Upper lobe of right lung (tissue), 1 donor: ENCODE data around the gene MBOAT2. TPM values are rescaled to one million over a fixed set of nuclear protein-coding genes. Genes with fewer than 3 reads are reported as not detected.
A peak's percentile ranks its signal among the peaks of the same experiment; 100 is the strongest.
"Not testable (repeated sequence)": the region's sequence is repeated elsewhere in the genome, so short reads cannot be mapped to it uniquely, and the experiment has no call there.

ENCODE experiments used
- ATAC-seq: fragments of 200-7000 bp; cut with Tn5 transposase; one replicate; pipeline ENCODE4 v1.9.1; 2020; ENCODE audit warnings: mild to moderate bottlenecking, moderate library complexity
- DNase-seq: peaks from one replicate; pipeline ENCODE4 v3.0.0-alpha.2; 2020
- H3K27ac ChIP-seq: fragments of 200-600 bp; one replicate; pipeline ENCODE4 v1.8.0; 2022
- H3K27me3 ChIP-seq: fragments of 200-600 bp; one replicate; pipeline ENCODE4 v1.8.0; 2022; ENCODE audit warnings: mild to moderate bottlenecking
- H3K36me3 ChIP-seq: fragments of 200-600 bp; one replicate; pipeline ENCODE4 v1.8.0; 2022
- H3K4me1 ChIP-seq: fragments of 200-600 bp; one replicate; pipeline ENCODE4 v1.8.0; 2022
- H3K4me3 ChIP-seq: fragments of 200-600 bp; one replicate; pipeline ENCODE4 v1.8.0; 2022; ENCODE audit warnings: mild to moderate bottlenecking
- H3K9me3 ChIP-seq: fragments of 200-600 bp; one replicate; pipeline ENCODE4 v1.8.0; 2022
- intact Hi-C: fragments of 100-400 bp; cut with DNase I; formaldehyde crosslinking; loops from one replicate; pipeline ENCODE4 v1.11.0; 2022
- long read RNA-seq: library from polyadenylated mRNA; unstranded; transcript quantifications from one replicate; pipeline ENCODE4 v2.0.0, GENCODE V29; 2021
- total RNA-seq: library from RNA; stranded (reverse); fragmentation: NEBNext Ultra II Directional; extraction: Animal tissue kit (Norgen Biotek cat#: 25700); gene quantifications from one replicate; pipeline ENCODE4 v1.2.1, GENCODE V29; 2021
- TF ChIP-seq, protein P1 (sequence below): fragments of 200-600 bp; IDR thresholded peaks from one replicate; pipeline ENCODE4 v1.8.0; 2022; ENCODE audit warnings: antibody characterized with exemption
- donor health status: DM: no; HTN: yes; CAD: no; lungs with severe emphysema.

Gene MBOAT2, protein sequence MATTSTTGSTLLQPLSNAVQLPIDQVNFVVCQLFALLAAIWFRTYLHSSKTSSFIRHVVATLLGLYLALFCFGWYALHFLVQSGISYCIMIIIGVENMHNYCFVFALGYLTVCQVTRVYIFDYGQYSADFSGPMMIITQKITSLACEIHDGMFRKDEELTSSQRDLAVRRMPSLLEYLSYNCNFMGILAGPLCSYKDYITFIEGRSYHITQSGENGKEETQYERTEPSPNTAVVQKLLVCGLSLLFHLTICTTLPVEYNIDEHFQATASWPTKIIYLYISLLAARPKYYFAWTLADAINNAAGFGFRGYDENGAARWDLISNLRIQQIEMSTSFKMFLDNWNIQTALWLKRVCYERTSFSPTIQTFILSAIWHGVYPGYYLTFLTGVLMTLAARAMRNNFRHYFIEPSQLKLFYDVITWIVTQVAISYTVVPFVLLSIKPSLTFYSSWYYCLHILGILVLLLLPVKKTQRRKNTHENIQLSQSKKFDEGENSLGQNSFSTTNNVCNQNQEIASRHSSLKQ
- 31.4 TPM for total RNA-seq
- long read RNA-seq, full-length matches to known transcripts: 36 of 64 reads
- long read RNA-seq, partial matches to known transcripts: 2 of 64 reads
- long read RNA-seq, other reads (novel, unspliced or antisense): 26 of 64 reads

DNA sequence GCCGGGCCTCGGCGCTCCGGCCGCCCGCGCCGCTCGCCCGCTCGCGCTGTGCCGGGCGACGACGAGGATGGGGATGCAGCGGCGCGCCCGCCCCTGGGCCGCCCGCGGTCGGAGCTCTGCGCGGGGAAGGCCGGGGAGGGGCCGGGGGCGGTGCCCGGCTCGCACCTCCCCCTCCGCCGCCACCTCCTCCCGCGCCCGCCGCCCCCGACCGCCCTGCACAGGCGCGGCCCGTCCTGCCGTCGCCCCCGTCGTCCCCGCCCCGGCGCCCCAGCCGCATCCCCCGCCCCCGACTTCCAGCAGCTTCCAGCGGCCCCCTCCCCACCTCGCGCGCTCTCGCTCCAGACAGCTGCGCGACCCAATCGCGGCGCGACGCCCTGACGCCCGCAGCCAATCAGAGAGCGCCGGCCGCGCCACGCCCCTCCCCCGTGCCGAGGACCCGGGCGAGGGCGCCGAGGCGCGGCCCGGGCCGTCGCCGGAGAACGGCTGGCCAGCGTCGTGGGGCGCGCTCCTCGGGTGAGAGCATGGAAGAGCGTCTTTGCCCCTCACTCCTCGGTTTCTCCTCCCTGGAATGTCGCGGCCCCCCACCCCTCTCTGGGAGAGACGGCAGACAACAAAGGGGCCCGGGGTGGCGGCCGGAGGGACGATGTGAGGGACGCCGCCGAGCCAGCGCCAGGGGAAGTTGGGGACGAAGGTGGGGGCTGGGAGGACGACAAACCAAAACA lies at the start of gene MBOAT2:
Gene MBOAT2 (minus strand): TSS at position 69 of the 722 bp plus-strand sequence. CDS start 70 bp downstream, outside the sequence.
- intact Hi-C loops: no loop called here

DNA sequence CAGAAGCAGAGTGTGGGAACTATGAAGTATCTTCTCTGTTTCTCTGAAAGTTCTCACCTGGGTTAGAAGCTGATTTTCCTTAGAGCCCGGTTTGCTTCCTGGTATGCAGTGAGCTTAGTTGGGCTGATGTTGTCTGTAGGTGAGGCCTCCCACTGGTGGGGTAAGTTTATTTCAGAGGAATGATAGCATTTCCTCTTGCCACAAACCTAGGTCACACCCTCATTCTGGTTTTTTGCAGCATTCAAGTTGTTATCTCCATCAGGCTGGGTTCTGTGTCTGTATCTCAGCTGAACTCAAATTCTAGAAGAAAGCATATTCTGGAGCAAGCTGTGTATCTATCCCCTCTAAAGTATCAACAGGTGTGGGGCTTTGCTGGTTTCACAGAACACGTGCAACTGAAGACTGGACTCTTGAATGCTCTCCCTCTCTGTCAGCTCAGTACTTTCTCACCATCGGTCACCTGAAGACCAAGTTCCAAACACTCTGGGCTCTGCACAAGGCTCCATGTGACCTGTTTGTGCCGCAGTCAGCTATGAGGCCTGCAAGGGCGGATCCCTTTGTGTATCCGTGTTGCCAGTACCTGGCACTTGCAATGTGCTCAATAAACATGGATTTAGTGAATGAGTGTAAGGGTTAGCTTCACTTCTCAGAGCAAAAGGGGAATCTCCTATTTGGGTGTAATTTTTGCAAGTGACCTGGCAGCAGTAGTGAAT lies 49.5 kb upstream of the MBOAT2 start:
- no peak for DNase-seq
- Histone ChIP-seq H3K4me3 (no peak overlapping the region), H3K27ac (no peak overlapping the region), H3K9me3 (no peaks in the 10 kb centered on the region), H3K36me3 (no peaks in the 10 kb centered on the region), H3K27me3 (no peaks in the 10 kb centered on the region), H3K4me1 (no peaks in the 10 kb centered on the region)
- TF ChIP-seq, protein P1, sequence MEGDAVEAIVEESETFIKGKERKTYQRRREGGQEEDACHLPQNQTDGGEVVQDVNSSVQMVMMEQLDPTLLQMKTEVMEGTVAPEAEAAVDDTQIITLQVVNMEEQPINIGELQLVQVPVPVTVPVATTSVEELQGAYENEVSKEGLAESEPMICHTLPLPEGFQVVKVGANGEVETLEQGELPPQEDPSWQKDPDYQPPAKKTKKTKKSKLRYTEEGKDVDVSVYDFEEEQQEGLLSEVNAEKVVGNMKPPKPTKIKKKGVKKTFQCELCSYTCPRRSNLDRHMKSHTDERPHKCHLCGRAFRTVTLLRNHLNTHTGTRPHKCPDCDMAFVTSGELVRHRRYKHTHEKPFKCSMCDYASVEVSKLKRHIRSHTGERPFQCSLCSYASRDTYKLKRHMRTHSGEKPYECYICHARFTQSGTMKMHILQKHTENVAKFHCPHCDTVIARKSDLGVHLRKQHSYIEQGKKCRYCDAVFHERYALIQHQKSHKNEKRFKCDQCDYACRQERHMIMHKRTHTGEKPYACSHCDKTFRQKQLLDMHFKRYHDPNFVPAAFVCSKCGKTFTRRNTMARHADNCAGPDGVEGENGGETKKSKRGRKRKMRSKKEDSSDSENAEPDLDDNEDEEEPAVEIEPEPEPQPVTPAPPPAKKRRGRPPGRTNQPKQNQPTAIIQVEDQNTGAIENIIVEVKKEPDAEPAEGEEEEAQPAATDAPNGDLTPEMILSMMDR: no peak
- intact Hi-C loops: no loop called here
- ATAC-seq: no peak

More for the DNA sequence above, at the start of gene MBOAT2:
- Histone ChIP-seq H3K27ac (peak within 1 kb of the TSS; percentile 89), H3K4me3 (peak within 1 kb of the TSS; percentile 74), H3K9me3 (no peaks in the 10 kb centered on the region), H3K27me3 (no peaks in the 10 kb centered on the region), H3K36me3 (no peaks in the 10 kb centered on the region), H3K4me1 (peaks cover 7% of the 10 kb centered on the region)
- ATAC-seq (peak; percentile 98), DNase-seq (peak; percentile 94)
- TF ChIP-seq, protein P1: no peak

DNA sequence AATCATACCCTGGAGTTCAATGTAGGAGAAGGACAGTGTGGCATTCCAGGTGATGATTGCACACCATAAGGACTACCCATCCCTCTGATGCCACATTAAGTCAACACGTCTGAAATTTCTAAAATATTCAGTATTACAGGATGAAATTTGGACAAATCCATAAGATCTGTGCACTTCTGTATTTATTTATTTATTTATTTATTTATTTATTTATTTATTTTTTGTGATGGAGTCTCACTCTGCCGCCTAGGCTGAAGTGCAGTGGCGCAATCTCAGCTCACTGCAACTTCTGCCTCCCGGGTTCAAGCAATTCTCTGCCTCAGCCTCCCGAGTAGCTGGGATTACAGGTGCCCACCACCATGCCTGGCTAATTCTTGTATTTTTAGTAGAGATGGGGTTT lies 48.0 kb upstream of the MBOAT2 start:
- H3K4me1 ChIP-seq, DNase-seq, H3K27me3 ChIP-seq, H3K9me3 ChIP-seq, H3K36me3 ChIP-seq, H3K27ac ChIP-seq, ATAC-seq, H3K4me3 ChIP-seq, intact Hi-C loops: not testable (repeated sequence)

DNA sequence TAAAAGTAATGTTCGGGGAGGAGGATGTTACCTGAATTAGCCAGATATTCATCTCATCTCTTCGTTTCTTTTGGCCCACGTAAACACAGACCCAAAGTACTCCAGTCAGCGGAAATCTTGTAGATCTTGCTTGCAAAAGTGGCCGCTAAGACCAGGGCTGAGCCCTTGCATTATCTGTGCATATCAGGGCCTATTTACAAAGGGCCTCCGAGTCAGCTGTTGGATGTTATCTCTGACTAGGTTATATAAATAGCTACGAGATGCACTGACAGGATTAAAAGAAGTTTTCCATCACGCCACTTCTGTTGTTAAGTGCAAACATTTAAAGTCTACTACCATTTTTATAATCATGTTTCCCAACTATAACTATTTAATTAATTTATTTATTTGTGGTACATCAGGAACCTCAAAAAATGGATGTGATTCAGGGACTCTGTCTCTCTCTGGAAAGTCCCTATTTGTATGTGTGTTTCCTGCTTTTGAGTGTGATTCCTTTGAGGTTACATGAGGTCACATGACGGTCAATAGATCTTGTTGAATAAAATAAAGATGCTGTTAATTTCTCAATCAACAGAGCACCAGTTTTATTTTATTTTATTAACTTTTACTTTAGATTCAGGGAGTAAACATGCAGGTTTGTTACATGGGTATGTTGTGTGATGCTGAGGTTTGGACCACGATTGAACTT lies 46.8 kb upstream of the MBOAT2 start:
- intact Hi-C loops: no loop called here
- DNase-seq (no peak), ATAC-seq (no peak)
- TF ChIP-seq, protein P1: no peak
- Histone ChIP-seq H3K27me3 (no peaks in the 10 kb centered on the region), H3K9me3 (no peaks in the 10 kb centered on the region), H3K27ac (no peak overlapping the region), H3K4me3 (no peak overlapping the region), H3K4me1 (no peaks in the 10 kb centered on the region), H3K36me3 (no peaks in the 10 kb centered on the region)

DNA sequence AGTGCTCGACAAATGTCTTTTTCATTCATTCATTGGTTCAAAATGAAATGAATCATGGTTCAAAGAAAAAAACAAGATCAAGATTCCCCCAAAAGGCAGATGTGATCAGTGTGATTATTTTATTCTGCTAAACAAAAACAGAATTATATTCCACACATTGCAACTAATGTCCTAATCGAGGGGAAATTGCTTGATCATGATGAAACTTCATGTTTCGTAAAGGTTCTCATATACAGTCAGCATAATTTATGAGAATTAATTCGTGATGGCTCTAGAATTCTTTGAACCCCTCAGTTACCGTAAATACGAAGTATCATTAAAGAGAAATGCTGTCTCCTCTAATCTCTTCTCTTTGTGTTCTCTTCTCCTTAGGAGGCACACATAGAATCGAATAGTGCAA lies 42.1 kb upstream of the MBOAT2 start:
- DNase-seq (no peak), ATAC-seq (no peak)
- TF ChIP-seq, protein P1: no peak
- Histone ChIP-seq H3K4me3 (no peak overlapping the region), H3K4me1 (no peaks in the 10 kb centered on the region), H3K9me3 (no peaks in the 10 kb centered on the region), H3K27ac (no peak overlapping the region), H3K36me3 (no peaks in the 10 kb centered on the region), H3K27me3 (no peaks in the 10 kb centered on the region)
- intact Hi-C loops: no loop called here

DNA sequence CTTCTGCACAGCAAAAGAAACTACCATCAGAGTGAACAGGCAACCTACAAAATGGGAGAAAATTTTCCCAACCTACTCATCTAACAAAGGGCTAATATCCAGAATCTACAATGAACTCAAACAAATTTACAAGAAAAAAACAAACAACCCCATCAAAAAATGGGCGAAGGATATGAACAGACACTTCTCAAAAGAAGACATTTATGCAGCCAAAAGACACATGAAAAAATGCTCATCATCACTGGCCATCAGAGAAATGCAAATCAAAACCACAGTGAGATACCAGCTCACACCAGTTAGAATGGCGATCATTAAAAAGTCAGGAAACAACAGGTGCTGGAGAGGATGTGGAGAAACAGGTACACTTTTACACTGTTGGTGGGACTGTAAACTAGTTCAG lies 40.0 kb upstream of the MBOAT2 start:
- DNase-seq, H3K36me3 ChIP-seq, H3K9me3 ChIP-seq, intact Hi-C loops, H3K4me3 ChIP-seq, ATAC-seq, H3K27me3 ChIP-seq, H3K27ac ChIP-seq, H3K4me1 ChIP-seq: not testable (repeated sequence)
